GM10248 (cell line): Measurements from ENCODE around the gene SYNJ1.
"Not testable (repeated sequence)": the region's sequence is repeated elsewhere in the genome, so short reads cannot be mapped to it uniquely, and the experiment has no call there.

Source experiments
- CTCF ChIA-PET: fragments of 300-600 bp; sonication (Branson Sonifier 250); formaldehyde crosslinking; extraction: SDS; loops from one replicate; lab custom pipeline; 2021; ENCODE audit warnings: antibody characterized with exemption; lab: Yijun Ruan, JAX
- POLR2A ChIA-PET: fragments of 350-650 bp; sonication (Branson Sonifier 250); formaldehyde crosslinking; extraction: SDS; loops from one replicate; lab custom pipeline; 2020; ENCODE audit warnings: antibody characterized with exemption; lab: Yijun Ruan, JAX
- DNase-seq: peaks from one replicate; pipeline ENCODE4 v3.0.0; 2012; ENCODE audit errors: extremely low spot score
- CTCF ChIP-seq: IDR thresholded peaks from 2 replicates; pipeline ENCODE4 v1.5.1; 2012; ENCODE audit warnings: mild to moderate bottlenecking, low read depth; ENCODE audit errors: extremely low read depth, missing control alignments, control extremely low read depth

SYNJ1 gene

GRCh38 chr21:32727687-32728455 is at the start of gene SYNJ1:
SYNJ1 (minus strand) TSS chr21:32728013; CDS start chr21:32726895, 1,118 bp downstream.
- peak; percentile 98 for DNase-seq
- ChIA-PET CTCF (interaction anchor here (0.9 to 1.9 kb wide), 5 partner anchors 11 to 44 kb away, joined by 3 to 10 read pairs (median 3); partner anchors contain the start of gene PAXBP1), POLR2A (interaction anchor here (0.5 to 1.5 kb wide), 4 partner anchors 16 to 538 kb away, joined by 3 to 9 read pairs (median 6); partner anchors contain the start of genes IL10RB and PAXBP1)
- no peak for TF ChIP-seq CTCF

GRCh38 chr21:32777269-32777668 is 49.5 kb upstream of the SYNJ1 start:
- no peak for TF ChIP-seq CTCF
- CTCF ChIA-PET = interaction anchor here (0.7 to 1.8 kb wide), 2 partner anchors 13 to 17 kb away, joined by 3 to 4 read pairs; no protein-coding TSS in a partner anchor
- POLR2A ChIA-PET = no interaction called here
- DNase-seq = no peak

GRCh38 chr21:32776743-32777142 is 48.9 kb upstream of the SYNJ1 start:
- no peak for TF ChIP-seq CTCF
- DNase-seq = no peak
- ChIA-PET POLR2A (no interaction called here), CTCF (interaction anchor here (1.0 to 1.8 kb wide), 3 partner anchors 9 to 106 kb away, joined by 3 to 4 read pairs (median 4); no protein-coding TSS in a partner anchor)

- not testable (repeated sequence) for DNase-seq
- CTCF ChIA-PET = interaction anchor here (0.8 to 2.5 kb wide), 2 partner anchors 25 to 40 kb away, joined by 3 to 6 read pairs; a partner anchor contains a TSS
Observed at GRCh38 chr21:32773048-32773344, 45.2 kb upstream of the SYNJ1 start.

GRCh38 chr21:32772281-32773047 is 44.7 kb upstream of the SYNJ1 start:
- TF ChIP-seq CTCF = no peak
- CTCF ChIA-PET = interaction anchor here (0.8 to 2.5 kb wide), 8 partner anchors 11 to 48 kb away, joined by 3 to 10 read pairs (median 3); partner anchors contain the start of gene SYNJ1
- peak; percentile 65 for DNase-seq
- POLR2A ChIA-PET = interaction anchor here (1.9 kb wide), 1 partner anchor 45 kb away, joined by 9 read pairs; the partner anchor contains the start of gene SYNJ1

More at GRCh38 chr21:32773048-32773344, 45.2 kb upstream of the SYNJ1 start:
- POLR2A ChIA-PET = interaction anchor here (1.9 kb wide), 1 partner anchor 45 kb away, joined by 9 read pairs; the partner anchor contains the start of gene SYNJ1

GRCh38 chr21:32770871-32771523 is 43.2 kb upstream of the SYNJ1 start:
- TF ChIP-seq CTCF = peak; percentile 12
- POLR2A ChIA-PET = interaction anchor here (0.5 to 1.9 kb wide), 9 partner anchors 15 to 671 kb away, joined by 3 to 12 read pairs (median 4); partner anchors contain the start of genes CFAP298 and SYNJ1
- peak; percentile 73 for DNase-seq

More at GRCh38 chr21:32770871-32771523, 43.2 kb upstream of the SYNJ1 start:
- CTCF ChIA-PET = interaction anchor here (0.6 to 2.5 kb wide), 16 partner anchors 9 to 159 kb away, joined by 3 to 10 read pairs (median 3); partner anchors contain the start of genes CFAP298 and SYNJ1
